Thoracic aorta (tissue), 2 donors: ENCODE measurements around the gene ZFP69. TPM values are rescaled to one million over a fixed set of nuclear protein-coding genes. Genes with fewer than 3 reads are reported as not detected.

Experiments used
- ATAC-seq: fragments of 150-250 bp; one replicate; pipeline ENCODE4 v1.8.0; 2017; ENCODE audit warnings: low read depth; ENCODE audit not compliant: insufficient number of reproducible peaks, low FRiP score
- DNase-seq: peaks from one replicate; pipeline ENCODE4 v3.0.0-alpha.2; 2020; ENCODE audit warnings: low spot score
- H3K27ac ChIP-seq, 2 donors: fragments of 200-600 bp; sonication (generic); 1 replicate in 1 of 2; 2 replicates in 1 of 2; pipeline ENCODE4 v1.5.1; 2016; ENCODE audit warnings: mild to moderate bottlenecking in 2 of 2, moderate library complexity in 2 of 2
- H3K27me3 ChIP-seq: fragments of 200-600 bp; sonication (generic); replicated peaks from 2 replicates; pipeline ENCODE4 v1.6.0; 2016; ENCODE audit warnings: mild to moderate bottlenecking; ENCODE audit not compliant: insufficient read depth
- H3K36me3 ChIP-seq: fragments of 200-600 bp; sonication (generic); one replicate; pipeline ENCODE4 v1.5.1; 2016
- H3K4me1 ChIP-seq, 2 donors: fragments of 200-600 bp; sonication (generic); 1 replicate in 1 of 2; 2 replicates in 1 of 2; pipeline versions ENCODE4 v1.5.1 to v1.6.0; 2016; ENCODE audit warnings: low read depth in 2 of 2, mild to moderate bottlenecking in 1 of 2; ENCODE audit not compliant: control insufficient read depth in 1 of 2
- H3K4me3 ChIP-seq: fragments of 200-600 bp; sonication (generic); 2 replicates; pipeline ENCODE4 v1.5.1; 2016; ENCODE audit warnings: mild to moderate bottlenecking
- H3K9me3 ChIP-seq: fragments of 200-600 bp; sonication (generic); 2 replicates; pipeline ENCODE4 v1.5.1; 2016
- total RNA-seq, 2 donors: library from RNA; depleted of rRNA; stranded (reverse); fragments of >200 nt; gene quantifications; one replicate each; pipeline versions ENCODE4 v1.1.0 to v1.2.3, GENCODE V29; 2016
- TF ChIP-seq, protein P1 (sequence below): fragments of 200-600 bp; sonication (generic); IDR thresholded peaks from one replicate; pipeline ENCODE4 v1.5.1; 2019; ENCODE audit warnings: antibody characterized with exemption

The ZFP69 gene
- total RNA-seq, 2 donors from 2014 or later, result 3.2 to 5.1 TPM

GRCh38 chr1:40508375-40509341, 31.6 kb downstream of the ZFP69 start, which contains the start of gene EXO5:
TSS of gene EXO5 (plus strand) at chr1:40508767. CDS start at chr1:40514545, 5,778 bp downstream.
- peak; percentile 11 for DNase-seq
- Histone ChIP-seq H3K27me3 (no peaks in the 10 kb centered on the region), H3K4me3 (peak within 1 kb of the TSS; percentile 81), H3K27ac (peak within 1 kb of the TSS; percentile 49 to 67), H3K4me1 (peaks cover 7 to 11% of the 10 kb centered on the region in 2 donors), H3K36me3 (no peaks in the 10 kb centered on the region), H3K9me3 (no peaks in the 10 kb centered on the region)
- TF ChIP-seq, protein P1, sequence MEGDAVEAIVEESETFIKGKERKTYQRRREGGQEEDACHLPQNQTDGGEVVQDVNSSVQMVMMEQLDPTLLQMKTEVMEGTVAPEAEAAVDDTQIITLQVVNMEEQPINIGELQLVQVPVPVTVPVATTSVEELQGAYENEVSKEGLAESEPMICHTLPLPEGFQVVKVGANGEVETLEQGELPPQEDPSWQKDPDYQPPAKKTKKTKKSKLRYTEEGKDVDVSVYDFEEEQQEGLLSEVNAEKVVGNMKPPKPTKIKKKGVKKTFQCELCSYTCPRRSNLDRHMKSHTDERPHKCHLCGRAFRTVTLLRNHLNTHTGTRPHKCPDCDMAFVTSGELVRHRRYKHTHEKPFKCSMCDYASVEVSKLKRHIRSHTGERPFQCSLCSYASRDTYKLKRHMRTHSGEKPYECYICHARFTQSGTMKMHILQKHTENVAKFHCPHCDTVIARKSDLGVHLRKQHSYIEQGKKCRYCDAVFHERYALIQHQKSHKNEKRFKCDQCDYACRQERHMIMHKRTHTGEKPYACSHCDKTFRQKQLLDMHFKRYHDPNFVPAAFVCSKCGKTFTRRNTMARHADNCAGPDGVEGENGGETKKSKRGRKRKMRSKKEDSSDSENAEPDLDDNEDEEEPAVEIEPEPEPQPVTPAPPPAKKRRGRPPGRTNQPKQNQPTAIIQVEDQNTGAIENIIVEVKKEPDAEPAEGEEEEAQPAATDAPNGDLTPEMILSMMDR, result no peak
- ATAC-seq, result no peak

GRCh38 chr1:40519517-40519916, 42.4 kb downstream of the ZFP69 start:
- no peak overlapping the region for H3K27ac ChIP-seq
- TF ChIP-seq, protein P1, result no peak
- DNase-seq (no peak), ATAC-seq (no peak)
- peaks cover 11% of the 10 kb centered on the region for H3K36me3 ChIP-seq
- no peak overlapping the region for H3K4me3 ChIP-seq
- peaks cover 16% of the 10 kb centered on the region for H3K9me3 ChIP-seq
- H3K27me3 ChIP-seq, result no peaks in the 10 kb centered on the region
- H3K4me1 ChIP-seq, result no peaks in the 10 kb centered on the region

DNA sequence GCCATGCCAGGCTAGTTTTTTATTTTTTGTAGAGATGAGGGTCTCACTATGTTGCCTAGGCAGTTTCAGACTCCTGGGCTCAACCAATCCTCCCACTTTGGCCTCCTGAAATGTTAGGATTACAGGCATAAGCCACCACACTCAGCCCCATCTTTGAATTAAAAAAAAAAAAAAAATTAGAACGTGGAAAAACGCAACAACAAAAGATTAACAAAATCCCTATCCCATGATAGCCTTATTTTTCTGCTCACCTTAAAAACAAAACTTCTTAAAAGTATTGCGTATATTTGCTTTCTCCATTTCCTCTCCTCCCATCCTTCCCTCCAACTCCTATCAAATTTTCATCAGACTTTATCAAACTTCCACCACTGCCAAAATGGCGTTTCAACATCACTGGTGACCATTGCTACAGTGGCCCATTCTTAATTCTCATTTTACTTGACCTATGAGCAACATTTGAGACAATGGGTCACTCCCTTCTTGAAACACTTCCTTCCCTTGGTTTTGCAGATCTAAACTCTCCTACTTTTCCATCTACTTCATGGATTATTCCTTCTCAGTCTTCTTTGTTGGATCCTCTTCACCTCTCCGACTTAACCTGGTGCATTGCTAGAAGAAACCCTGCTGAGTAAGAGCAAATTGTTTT, 53.8 kb downstream of the ZFP69 start:
- no peaks in the 10 kb centered on the region for H3K27me3 ChIP-seq
- no peak for DNase-seq
- ATAC-seq, result no peak
- H3K27ac ChIP-seq, result peak overlapping the region; percentile 62 to 80
- H3K4me3 ChIP-seq, result peak overlapping the region; percentile 85
- no peaks in the 10 kb centered on the region for H3K36me3 ChIP-seq
- TF ChIP-seq, protein P1, result no peak
- H3K4me1 ChIP-seq, result peaks cover 7 to 19% of the 10 kb centered on the region in 2 donors
- no peaks in the 10 kb centered on the region for H3K9me3 ChIP-seq

DNA sequence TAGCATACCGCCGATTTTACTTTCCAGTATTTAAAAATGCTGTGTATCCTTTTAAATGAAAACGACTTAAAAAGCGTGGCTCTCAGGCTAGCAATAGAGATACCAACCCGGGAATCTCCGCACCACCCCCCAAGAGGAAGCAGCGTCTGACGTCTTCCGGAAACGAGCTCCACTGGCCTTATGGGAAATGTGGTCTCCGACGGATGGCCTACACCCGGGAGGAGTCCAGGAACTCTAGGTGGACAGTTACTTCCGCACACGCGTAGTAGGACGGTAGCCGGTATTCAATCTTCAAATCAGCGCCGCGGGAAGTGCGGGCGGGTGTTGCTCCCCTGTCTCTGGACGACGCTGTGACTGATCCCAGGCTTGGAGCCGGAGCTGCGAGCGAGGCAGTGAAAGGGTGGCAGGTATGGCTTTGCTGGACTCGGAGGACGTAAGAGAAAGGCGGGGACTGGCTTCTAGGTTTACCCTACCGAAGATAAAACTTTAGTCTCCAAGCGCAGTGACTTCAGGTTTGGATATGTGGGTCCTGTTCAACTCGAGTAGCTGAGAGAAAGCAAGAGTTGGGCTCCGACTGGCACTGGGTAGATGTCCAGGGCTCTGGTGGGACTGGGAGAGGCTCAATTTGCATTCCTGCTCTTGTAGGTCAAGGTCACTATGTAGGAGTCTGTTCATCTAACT, 54.4 kb downstream of the ZFP69 start, which contains the start of gene ZNF684:
Gene ZNF684, plus strand, starts transcription at position 257 of the 681 bp plus-strand sequence. CDS start 1,530 bp downstream, outside the sequence.
- peak; percentile 40 for DNase-seq
- no peaks in the 10 kb centered on the region for H3K9me3 ChIP-seq
- H3K27me3 ChIP-seq, result no peaks in the 10 kb centered on the region
- TF ChIP-seq, protein P1, result no peak
- H3K27ac ChIP-seq, result peak within 1 kb of the TSS; percentile 62 to 80
- peak within 1 kb of the TSS; percentile 85 for H3K4me3 ChIP-seq
- ATAC-seq, result peak; percentile 67
- H3K4me1 ChIP-seq, result peaks cover 7 to 19% of the 10 kb centered on the region in 2 donors
- no peaks in the 10 kb centered on the region for H3K36me3 ChIP-seq
